OCI-LY3 (cell line): ENCODE results near the gene SEZ6L.

ENCODE experiments used
- H2AFZ ChIP-seq: fragments of 200-600, 300-600 bp; shearing (Covaris generic); 2 replicates; pipeline ENCODE4 v1.6.0; 2014; ENCODE audit warnings: antibody characterized with exemption, low read depth, low read length
- H3K27ac ChIP-seq: fragments of 200-600, 300-600 bp; sonication (generic); 2 replicates; pipeline ENCODE4 v1.5.1; 2014; ENCODE audit warnings: mild to moderate bottlenecking, low read length, moderate library complexity, mixed read lengths
- H3K27me3 ChIP-seq: fragments of 200-600, 300-600 bp; sonication (generic); 2 replicates; pipeline ENCODE4 v1.6.1; 2014; ENCODE audit warnings: low read depth, low read length, mixed read lengths
- H3K36me3 ChIP-seq: fragments of 200-600, 300-600 bp; sonication (generic); replicated peaks from 2 replicates; pipeline ENCODE3; 2014; ENCODE audit warnings: low read depth, low read length, mixed read lengths
- H3K4me1 ChIP-seq: fragments of 300-600, 200-600 bp; sonication (generic); 2 replicates; pipeline ENCODE4 v1.6.1; 2014; ENCODE audit warnings: low read length, mixed read lengths
- H3K4me2 ChIP-seq: fragments of 200-600, 300-600 bp; sonication (generic); 2 replicates; pipeline ENCODE4 v1.6.1; 2014; ENCODE audit warnings: low read length, mixed read lengths
- H3K4me3 ChIP-seq: fragments of 300-600, 200-600 bp; sonication (generic); 2 replicates; pipeline ENCODE4 v1.5.1; 2014; ENCODE audit warnings: antibody characterized with exemption, mild to moderate bottlenecking, low read length, moderate library complexity
- H3K79me2 ChIP-seq: fragments of 300-600, 200-600 bp; shearing (Covaris generic); 2 replicates; pipeline ENCODE4 v1.6.1; 2014; ENCODE audit warnings: mild to moderate bottlenecking, low read length, mixed read lengths
- H3K9ac ChIP-seq: fragments of 300-600, 200-600 bp; shearing (Covaris generic); 2 replicates; pipeline ENCODE4 v1.6.0; 2014; ENCODE audit warnings: mild to moderate bottlenecking, low read length, moderate library complexity
- H3K9me3 ChIP-seq: fragments of 200-600, 300-600 bp; shearing (Covaris generic); 2 replicates; pipeline ENCODE4 v1.6.1; 2014; ENCODE audit warnings: low read length, mixed read lengths; ENCODE audit not compliant: insufficient read depth
- H4K20me1 ChIP-seq: fragments of 200-600, 300-600 bp; sonication (generic); 2 replicates; pipeline ENCODE4 v1.6.1; 2016; ENCODE audit warnings: low read length, mixed read lengths; ENCODE audit not compliant: insufficient read depth
- CTCF ChIP-seq: fragments of 200-600, 300-600 bp; sonication (generic); IDR thresholded peaks from 2 replicates; pipeline ENCODE4 v1.5.1; 2014; ENCODE audit warnings: antibody characterized with exemption, low read length, low read depth
- EZH2phosphoT487 ChIP-seq: fragments of 200-600 bp; shearing (Covaris generic); IDR thresholded peaks from 2 replicates; pipeline ENCODE4 v1.6.1; 2018; ENCODE audit warnings: antibody characterized with exemption, mixed run types, low read depth

SEZ6L gene

GRCh38 chr22:26416670-26417276 lies 247.5 kb downstream of the SEZ6L start:
- H2AFZ ChIP-seq = no peak overlapping the region
- peaks cover 46% of the 10 kb centered on the region for H3K27me3 ChIP-seq
- no peaks in the 10 kb centered on the region for H3K9me3 ChIP-seq
- no peak overlapping the region for H3K4me2 ChIP-seq
- TF ChIP-seq EZH2phosphoT487 (no peak), CTCF (no peak)
- no peaks in the 10 kb centered on the region for H3K36me3 ChIP-seq
- H3K9ac ChIP-seq = no peak overlapping the region
- no peaks in the 10 kb centered on the region for H3K79me2 ChIP-seq
- no peak overlapping the region for H3K4me3 ChIP-seq
- H3K27ac ChIP-seq = no peak overlapping the region
- H4K20me1 ChIP-seq = no peaks in the 10 kb centered on the region
- H3K4me1 ChIP-seq = peaks cover 17% of the 10 kb centered on the region

GRCh38 chr22:26417406-26417805 lies 248.1 kb downstream of the SEZ6L start:
- Histone ChIP-seq H3K79me2 (no peaks in the 10 kb centered on the region), H3K27me3 (peaks cover 39% of the 10 kb centered on the region), H4K20me1 (no peaks in the 10 kb centered on the region), H3K9me3 (no peaks in the 10 kb centered on the region), H3K4me1 (peaks cover 17% of the 10 kb centered on the region), H3K4me3 (no peak overlapping the region), H3K9ac (no peak overlapping the region), H3K4me2 (no peak overlapping the region), H2AFZ (no peak overlapping the region), H3K27ac (no peak overlapping the region), H3K36me3 (no peaks in the 10 kb centered on the region)
- TF ChIP-seq CTCF (no peak), EZH2phosphoT487 (no peak)

DNA sequence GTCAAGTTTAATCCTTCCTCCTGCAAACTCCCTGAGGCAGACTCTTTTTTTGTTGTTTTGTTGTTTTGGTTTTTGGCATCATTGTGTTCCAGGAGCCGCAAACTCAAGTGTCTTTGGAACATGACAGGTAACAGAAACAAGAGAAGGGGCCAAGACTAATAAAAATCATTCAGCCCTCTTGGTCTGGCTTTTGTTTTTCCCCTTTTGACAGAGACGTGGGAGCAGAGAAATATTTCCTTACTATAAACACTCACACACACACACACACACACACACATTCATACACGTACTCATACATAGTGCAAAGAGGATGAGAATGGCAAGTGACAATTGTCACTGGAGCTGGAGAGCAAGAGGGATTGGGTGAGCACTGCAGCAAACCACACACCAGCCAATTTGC lies 249.4 kb downstream of the SEZ6L start:
- Histone ChIP-seq H3K9me3 (peaks cover 10% of the 10 kb centered on the region), H3K79me2 (no peaks in the 10 kb centered on the region), H4K20me1 (no peaks in the 10 kb centered on the region), H3K4me3 (no peak overlapping the region), H3K27ac (no peak overlapping the region), H3K36me3 (peaks cover 3% of the 10 kb centered on the region), H2AFZ (no peak overlapping the region), H3K9ac (no peak overlapping the region), H3K4me2 (no peak overlapping the region), H3K4me1 (peaks cover 17% of the 10 kb centered on the region), H3K27me3 (peaks cover 39% of the 10 kb centered on the region)
- TF ChIP-seq EZH2phosphoT487 (no peak), CTCF (no peak)

DNA sequence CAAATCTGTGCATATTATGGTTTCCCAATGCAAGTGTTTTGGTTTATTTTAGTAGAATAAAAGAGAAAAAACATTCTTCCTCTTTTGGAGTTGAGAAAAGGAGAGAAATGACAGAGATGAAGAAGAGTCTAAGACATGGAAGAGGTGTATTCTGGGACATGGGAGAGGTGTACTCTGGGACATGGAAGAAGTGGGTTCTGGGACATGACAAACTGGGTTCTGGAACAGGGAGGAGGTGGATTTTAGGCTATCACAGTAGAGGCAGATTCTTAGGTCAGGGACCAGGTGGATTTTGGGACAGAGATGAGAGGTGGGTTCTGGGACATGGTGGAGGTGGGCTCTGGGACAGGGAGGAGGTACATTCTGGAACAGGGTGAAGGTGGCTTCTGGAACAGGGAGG lies 257.7 kb downstream of the SEZ6L start:
- 0 out of 2 replicates have a peak overlapping the region, but pooled peaks have one; percentile 8 for H3K27ac ChIP-seq
- no peak overlapping the region for H3K9ac ChIP-seq
- H3K4me2 ChIP-seq = peak overlapping the region; percentile 29
- no peaks in the 10 kb centered on the region for H3K27me3 ChIP-seq
- peaks cover 39% of the 10 kb centered on the region for H3K4me1 ChIP-seq
- 0 out of 2 replicates have a peak, but pooled peaks cover 3% of the 10 kb centered on the region for H4K20me1 ChIP-seq
- H3K79me2 ChIP-seq = peaks cover 26% of the 10 kb centered on the region
- TF ChIP-seq EZH2phosphoT487 = no peak
- TF ChIP-seq CTCF = no peak
- peaks cover 13% of the 10 kb centered on the region for H3K9me3 ChIP-seq
- no peak overlapping the region; the same call in 1 of the 2 replicates for H2AFZ ChIP-seq
- H3K36me3 ChIP-seq = peaks cover 16% of the 10 kb centered on the region
- H3K4me3 ChIP-seq = no peak overlapping the region
